Natural killer cell (primary cell): ENCODE data around the gene PCNX1. TPM values are rescaled to one million over a fixed set of nuclear protein-coding genes. Genes with fewer than 3 reads are reported as not detected.

Experiments used
- ATAC-seq, 3 donors: fragments of 150-1000 bp in 2 of 3; fragments of 200-7000 bp in 1 of 3; cut with Tn5 transposase; 1 replicate in 1 of 3; 2 replicates in 2 of 3; pipeline ENCODE4 v1.10.0; 2021; ENCODE audit warnings: mild to moderate bottlenecking in 2 of 3, moderate library complexity in 2 of 3
- DNase-seq, 2 donors: peaks; one replicate each; pipeline versions ENCODE4 v3.0.0 to v3.0.0-alpha.2; 2013 to 2021; ENCODE audit warnings: mixed read lengths in 1 of 2
- H3K27ac ChIP-seq: one replicate; pipeline ENCODE4 v1.5.1; 2013; ENCODE audit warnings: mild to moderate bottlenecking, low read length
- H3K27me3 ChIP-seq: one replicate; pipeline ENCODE4 v1.6.1; 2013; ENCODE audit warnings: low read length; ENCODE audit not compliant: control insufficient read depth, insufficient read depth
- H3K36me3 ChIP-seq: one replicate; pipeline ENCODE4 v1.6.1; 2013; ENCODE audit warnings: low read length; ENCODE audit not compliant: control insufficient read depth, insufficient read depth
- H3K4me1 ChIP-seq: one replicate; pipeline ENCODE4 v1.6.1; 2013; ENCODE audit warnings: low read length; ENCODE audit not compliant: control insufficient read depth, insufficient read depth
- H3K4me3 ChIP-seq: one replicate; pipeline ENCODE4 v1.5.1; 2013; ENCODE audit warnings: low read length
- H3K9me3 ChIP-seq: one replicate; pipeline ENCODE4 v1.6.1; 2013; ENCODE audit warnings: low read length; ENCODE audit not compliant: control insufficient read depth, insufficient read depth
- H3K27ac Mint-ChIP-seq, 2 donors: one replicate each; pipeline ENCODE4 v1.8.0; 2022; ENCODE audit warnings: mild to moderate bottlenecking in 2 of 2, mixed read lengths in 2 of 2, moderate library complexity in 1 of 2
- H3K27me3 Mint-ChIP-seq, 2 donors: one replicate each; pipeline ENCODE4 v1.8.0; 2022; ENCODE audit warnings: low read depth in 2 of 2, mixed read lengths in 2 of 2
- H3K36me3 Mint-ChIP-seq: one replicate; pipeline ENCODE4 v1.8.0; 2022; ENCODE audit warnings: mixed read lengths
- H3K4me1 Mint-ChIP-seq, 2 donors: one replicate each; pipeline ENCODE4 v1.8.0; 2022; ENCODE audit warnings: mixed read lengths in 2 of 2
- H3K4me3 Mint-ChIP-seq: one replicate; pipeline ENCODE4 v1.8.0; 2022; ENCODE audit warnings: mild to moderate bottlenecking, moderate library complexity, mixed read lengths
- H3K9me3 Mint-ChIP-seq, 2 donors: one replicate each; pipeline ENCODE4 v1.8.0; 2022; ENCODE audit warnings: mixed read lengths in 2 of 2
- CTCF ChIP-seq: fragments of 200-600 bp; IDR thresholded peaks from one replicate; pipeline ENCODE4 v1.8.0; 2022; ENCODE audit warnings: antibody characterized with exemption
- WGBS: methylation state at CpG from one replicate; pipeline ENCODE4 v1.1.7; 2013; ENCODE audit warnings: missing lambda C conversion rate; ENCODE audit not compliant: insufficient coverage; 5-methylcytosine and 5-hydroxymethylcytosine counted together
- intact Hi-C: fragments of 100-400 bp; cut with micrococcal nuclease; formaldehyde crosslinking; loops from one replicate; pipeline ENCODE4 v1.14.2; 2022
- total RNA-seq, 4 donors: library from RNA; stranded (reverse); fragments of 120-200 nt in 1 of 4; gene quantifications; one replicate each; pipeline versions ENCODE4 v1.2.3 to v1.2.4, GENCODE V29; 2013 to 2022

The PCNX1 gene
- total RNA-seq, 3 donors from 2014 or later (not counting 1 experiment from before 2014, with no cell fraction given): 79.8 to 124 (median 119) TPM

DNA sequence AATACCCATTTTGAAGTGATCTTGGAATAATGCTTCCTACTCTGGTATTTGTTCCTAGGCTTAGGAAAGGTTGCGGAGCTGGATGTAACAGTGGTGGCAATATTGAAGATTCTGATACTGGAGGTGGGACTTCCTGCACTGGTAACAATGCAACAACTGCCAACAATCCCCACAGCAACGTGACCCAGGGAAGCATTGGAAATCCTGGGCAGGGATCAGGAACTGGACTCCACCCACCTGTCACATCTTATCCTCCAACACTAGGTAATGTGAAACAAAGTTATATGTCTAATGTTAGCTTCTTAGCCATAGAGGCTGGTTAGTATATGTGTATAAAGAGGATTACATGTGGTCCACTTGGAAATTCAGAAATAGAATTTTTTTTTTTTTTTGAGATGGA is 197.9 kb downstream of the PCNX1 start:
- Histone ChIP-seq H3K4me3 (no peak overlapping the region), H3K4me1 (no peaks in the 10 kb centered on the region), H3K36me3 (peaks cover 57% of the 10 kb centered on the region), H3K27ac (no peak overlapping the region), H3K27me3 (no peaks in the 10 kb centered on the region), H3K9me3 (no peaks in the 10 kb centered on the region)
- Mint-ChIP-seq H3K4me3 (no peak overlapping the region), H3K36me3 (no peaks in the 10 kb centered on the region), H3K4me1 (peaks cover 0 to 5% of the 10 kb centered on the region in 2 donors), H3K9me3 (no peaks in the 10 kb centered on the region), H3K27me3 (no peaks in the 10 kb centered on the region), H3K27ac (no peak overlapping the region)
- 100% methylated on average over 1 of the region's 2 CpGs for whole genome bisulfite sequencing
- DNase-seq (no peak), ATAC-seq (no peak)
- no peak for TF ChIP-seq CTCF
- intact Hi-C loops: no loop called here

DNA sequence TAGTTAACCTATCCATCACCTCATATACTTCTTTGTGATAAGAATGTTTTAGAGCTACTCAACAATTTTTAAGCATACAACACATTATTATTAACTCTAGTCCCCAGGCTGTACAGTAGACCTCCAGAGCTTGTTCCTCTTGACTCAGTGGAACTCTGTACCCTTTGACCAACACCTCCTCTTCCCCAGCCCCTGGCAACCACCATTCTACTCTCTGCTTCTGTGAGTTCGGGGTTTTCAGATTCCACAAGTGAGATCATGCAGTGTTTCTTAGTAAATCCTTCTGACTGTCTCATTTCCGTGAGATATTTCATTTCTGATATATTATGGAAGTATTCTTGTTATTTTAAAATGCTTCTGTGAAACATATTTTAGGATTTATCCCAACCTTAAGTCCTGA is 200.7 kb downstream of the PCNX1 start:
- intact Hi-C loops: no loop called here
- ATAC-seq (no peak), DNase-seq (no peak)
- Histone ChIP-seq H3K4me1 (no peaks in the 10 kb centered on the region), H3K4me3 (no peak overlapping the region), H3K27ac (no peak overlapping the region), H3K9me3 (no peaks in the 10 kb centered on the region), H3K27me3 (no peaks in the 10 kb centered on the region), H3K36me3 (peaks cover 65% of the 10 kb centered on the region)
- Mint-ChIP-seq H3K9me3 (no peaks in the 10 kb centered on the region), H3K27ac (no peak overlapping the region), H3K27me3 (no peaks in the 10 kb centered on the region), H3K36me3 (no peaks in the 10 kb centered on the region), H3K4me3 (no peak overlapping the region), H3K4me1 (peaks cover 0 to 4% of the 10 kb centered on the region in 2 donors)
- no peak for TF ChIP-seq CTCF
- WGBS: 88% methylated on average over 1 of the region's 2 CpGs

- TF ChIP-seq CTCF: no peak
- Histone ChIP-seq H3K9me3 (no peaks in the 10 kb centered on the region), H3K36me3 (peaks cover 59% of the 10 kb centered on the region), H3K27me3 (no peaks in the 10 kb centered on the region), H3K4me3 (no peak overlapping the region), H3K4me1 (no peaks in the 10 kb centered on the region), H3K27ac (no peak overlapping the region)
- intact Hi-C loops: no loop called here
- Mint-ChIP-seq H3K27ac (peak overlapping the region in 1 of 2 donors; percentile 31), H3K36me3 (no peaks in the 10 kb centered on the region), H3K4me1 (peaks cover 0 to 4% of the 10 kb centered on the region in 2 donors), H3K27me3 (no peaks in the 10 kb centered on the region), H3K9me3 (no peaks in the 10 kb centered on the region), H3K4me3 (no peak overlapping the region)
- WGBS: 96% methylated on average over 15 of the region's 16 CpGs
- ATAC-seq (no peak), DNase-seq (no peak)
These were observed 201.3 kb downstream of the PCNX1 start for GRCh38 chr14:71108398-71109119.

DNA sequence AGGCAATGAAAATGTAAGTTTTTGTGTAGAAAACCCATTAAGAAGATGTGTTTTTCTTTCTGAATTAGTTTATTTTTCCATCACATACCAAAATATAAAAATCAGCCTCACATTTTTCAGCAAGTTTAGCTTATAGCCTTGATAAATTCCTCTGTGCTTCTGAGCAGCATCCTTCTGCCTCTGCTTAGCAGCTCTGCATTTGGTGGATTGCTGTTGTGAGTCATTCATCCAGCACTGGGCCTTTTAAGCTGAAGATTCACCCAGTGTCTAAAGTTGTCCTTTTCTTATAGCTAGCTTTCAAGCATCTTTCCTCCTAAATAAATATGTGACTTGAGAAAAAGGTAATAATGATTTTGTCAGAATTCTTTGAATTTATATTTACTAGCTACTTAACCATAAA is 206.1 kb downstream of the PCNX1 start:
- no peaks in the 10 kb centered on the region for H3K4me1 ChIP-seq
- intact Hi-C loops: no loop called here
- H3K27me3 ChIP-seq: no peaks in the 10 kb centered on the region
- H3K9me3 Mint-ChIP-seq: no peaks in the 10 kb centered on the region
- H3K4me1 Mint-ChIP-seq: peaks cover 0 to 4% of the 10 kb centered on the region in 2 donors
- no peaks in the 10 kb centered on the region for H3K27me3 Mint-ChIP-seq
- no peaks in the 10 kb centered on the region for H3K36me3 Mint-ChIP-seq
- no peak overlapping the region for H3K27ac Mint-ChIP-seq
- H3K36me3 ChIP-seq: peaks cover 46% of the 10 kb centered on the region
- H3K4me3 ChIP-seq: no peak overlapping the region
- no peak overlapping the region for H3K4me3 Mint-ChIP-seq
- H3K9me3 ChIP-seq: no peaks in the 10 kb centered on the region
- TF ChIP-seq CTCF: no peak
- DNase-seq (no peak), ATAC-seq (no peak)
- H3K27ac ChIP-seq: no peak overlapping the region
